D721Med (cell line): ENCODE measurements around the gene RASIP1.

ENCODE experiments used
- DNase-seq: peaks from one replicate; pipeline ENCODE4 v3.0.0; 2011; ENCODE audit warnings: low spot score; ENCODE audit not compliant: insufficient read length
- FAIRE-seq: peaks from 2 replicates; lab custom pipeline; 2011; peaks lifted over from hg19 to GRCh38; lab: Jason Lieb, UNC
- CTCF ChIP-seq: IDR thresholded peaks from 2 replicates; pipeline ENCODE4 v1.5.1; 2012; ENCODE audit warnings: mild to moderate bottlenecking, control low read depth; ENCODE audit not compliant: insufficient read depth; ENCODE audit errors: missing control alignments

RASIP1 gene

GRCh38 chr19:48746110-48746509, 5.7 kb upstream of the RASIP1 start:
- DNase-seq (no peak), FAIRE-seq (no peak)
- TF ChIP-seq CTCF = no peak

GRCh38 chr19:48745208-48745995, 5.0 kb upstream of the RASIP1 start:
- FAIRE-seq = no peak
- no peak for DNase-seq
- no peak for TF ChIP-seq CTCF

- TF ChIP-seq CTCF = no peak
- FAIRE-seq (no peak), DNase-seq (no peak)
Measured at GRCh38 chr19:48742096-48742495, 1.7 kb upstream of the RASIP1 start.

- no peak for TF ChIP-seq CTCF
- no peak for DNase-seq
- FAIRE-seq = no peak
Measured at GRCh38 chr19:48741129-48741999, 954 bp upstream of the RASIP1 start.

GRCh38 chr19:48739404-48740163, 826 bp downstream of the RASIP1 start:
- TF ChIP-seq CTCF = no peak

GRCh38 chr19:48738557-48739403, 1.6 kb downstream of the RASIP1 start:
- TF ChIP-seq CTCF = peak; percentile 52
- FAIRE-seq = no peak
- DNase-seq = peak; percentile 98

More at GRCh38 chr19:48739404-48740163, 826 bp downstream of the RASIP1 start:
- DNase-seq (no peak), FAIRE-seq (no peak)
